ENCODE results near the gene AGTR1. TPM values are rescaled to one million over a fixed set of nuclear protein-coding genes. Genes with fewer than 3 reads are reported as not detected.

AGTR1 gene
- 0.09 TPM in 1 of 2 replicates, not detected in the other for total RNA-seq (ENCODE audit: low replicate concordance)

DNA sequence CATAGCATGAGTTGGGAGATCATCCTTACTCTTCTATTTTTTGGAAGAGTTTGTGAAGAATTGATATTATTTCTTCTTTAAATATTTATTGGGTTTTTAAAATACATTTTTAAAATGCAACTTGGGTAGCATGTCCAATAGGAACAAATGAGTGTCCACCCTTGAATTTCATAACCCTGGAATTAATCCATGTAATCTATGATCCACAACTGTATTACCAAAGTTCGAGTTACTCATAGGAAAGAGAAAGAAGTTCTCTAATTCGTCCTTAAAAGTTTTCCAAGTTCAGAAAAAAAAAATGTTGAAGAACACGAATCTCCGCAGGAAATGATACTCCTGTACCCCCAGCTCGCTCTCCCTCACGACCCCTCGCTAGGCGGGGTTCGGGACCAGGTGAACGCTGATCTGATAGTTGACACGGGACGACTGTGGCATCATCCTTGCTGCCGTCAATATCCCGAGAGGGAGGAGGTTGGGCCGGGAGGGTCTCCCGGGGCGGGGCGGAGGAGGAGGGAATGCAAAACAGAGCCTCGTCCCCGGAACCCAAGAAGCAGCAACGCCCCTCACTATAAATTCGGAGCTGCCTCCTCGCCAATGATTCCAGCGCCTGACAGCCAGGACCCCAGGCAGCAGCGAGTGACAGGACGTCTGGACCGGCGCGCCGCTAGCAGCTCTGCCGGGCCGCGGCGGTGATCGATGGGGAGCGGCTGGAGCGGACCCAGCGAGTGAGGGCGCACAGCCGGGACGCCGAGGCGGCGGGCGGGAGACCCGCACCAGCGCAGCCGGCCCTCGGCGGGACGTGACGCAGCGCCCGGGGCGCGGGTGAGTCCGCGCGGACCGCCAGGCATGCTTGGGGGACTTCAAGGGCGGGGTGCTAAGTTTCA lies at the start of gene AGTR1:
TSS of gene AGTR1 (plus strand) at position 598 of the 884 bp plus-strand sequence. CDS start 43,133 bp downstream, outside the sequence.
- Mint-ChIP-seq H3K9me3 (no peaks in the 10 kb centered on the region), H3K27ac (no peak within 1 kb of the TSS), H3K4me3 (peak within 1 kb of the TSS; percentile 91), H3K36me3 (no peaks in the 10 kb centered on the region), H3K4me1 (peaks cover 6% of the 10 kb centered on the region), H3K27me3 (ENCODE audit: insufficient read depth, low read depth) (peaks cover 14% of the 10 kb centered on the region)
- H2AFZ ChIP-seq (replicated peaks): peak within 1 kb of the TSS; percentile 53
- H3K36me3 ChIP-seq: no peaks in the 10 kb centered on the region
- no peak within 1 kb of the TSS for H3K9ac ChIP-seq
- H3K4me3 ChIP-seq: peak within 1 kb of the TSS; percentile 55
- no peak within 1 kb of the TSS for H3K27ac ChIP-seq
- peaks cover 4% of the 10 kb centered on the region for H4K20me1 ChIP-seq (ENCODE audit: low read depth)
- no peaks in the 10 kb centered on the region for H3K9me3 ChIP-seq (ENCODE audit: low read depth)
- H3K27me3 ChIP-seq: peaks cover 55% of the 10 kb centered on the region
- no peak for TF ChIP-seq EZH2 (IDR thresholded peaks at IDR 0.05)
- peak; percentile 29 for TF ChIP-seq EZH2phosphoT487 (IDR thresholded peaks at IDR 0.05)
- TF ChIP-seq, protein P1, sequence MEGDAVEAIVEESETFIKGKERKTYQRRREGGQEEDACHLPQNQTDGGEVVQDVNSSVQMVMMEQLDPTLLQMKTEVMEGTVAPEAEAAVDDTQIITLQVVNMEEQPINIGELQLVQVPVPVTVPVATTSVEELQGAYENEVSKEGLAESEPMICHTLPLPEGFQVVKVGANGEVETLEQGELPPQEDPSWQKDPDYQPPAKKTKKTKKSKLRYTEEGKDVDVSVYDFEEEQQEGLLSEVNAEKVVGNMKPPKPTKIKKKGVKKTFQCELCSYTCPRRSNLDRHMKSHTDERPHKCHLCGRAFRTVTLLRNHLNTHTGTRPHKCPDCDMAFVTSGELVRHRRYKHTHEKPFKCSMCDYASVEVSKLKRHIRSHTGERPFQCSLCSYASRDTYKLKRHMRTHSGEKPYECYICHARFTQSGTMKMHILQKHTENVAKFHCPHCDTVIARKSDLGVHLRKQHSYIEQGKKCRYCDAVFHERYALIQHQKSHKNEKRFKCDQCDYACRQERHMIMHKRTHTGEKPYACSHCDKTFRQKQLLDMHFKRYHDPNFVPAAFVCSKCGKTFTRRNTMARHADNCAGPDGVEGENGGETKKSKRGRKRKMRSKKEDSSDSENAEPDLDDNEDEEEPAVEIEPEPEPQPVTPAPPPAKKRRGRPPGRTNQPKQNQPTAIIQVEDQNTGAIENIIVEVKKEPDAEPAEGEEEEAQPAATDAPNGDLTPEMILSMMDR (IDR thresholded peaks at IDR 0.05): no peak
- no peaks in the 10 kb centered on the region for H3K4me1 ChIP-seq
- peak; percentile 87 for DNase-seq (ENCODE audit: low spot score)
- H3K79me2 ChIP-seq (ENCODE audit: low read depth): no peaks in the 10 kb centered on the region
- no peaks in the 10 kb centered on the region for H3F3A ChIP-seq (ENCODE audit: low read depth)
- H3K4me2 ChIP-seq: peak within 1 kb of the TSS; percentile 89

DNA sequence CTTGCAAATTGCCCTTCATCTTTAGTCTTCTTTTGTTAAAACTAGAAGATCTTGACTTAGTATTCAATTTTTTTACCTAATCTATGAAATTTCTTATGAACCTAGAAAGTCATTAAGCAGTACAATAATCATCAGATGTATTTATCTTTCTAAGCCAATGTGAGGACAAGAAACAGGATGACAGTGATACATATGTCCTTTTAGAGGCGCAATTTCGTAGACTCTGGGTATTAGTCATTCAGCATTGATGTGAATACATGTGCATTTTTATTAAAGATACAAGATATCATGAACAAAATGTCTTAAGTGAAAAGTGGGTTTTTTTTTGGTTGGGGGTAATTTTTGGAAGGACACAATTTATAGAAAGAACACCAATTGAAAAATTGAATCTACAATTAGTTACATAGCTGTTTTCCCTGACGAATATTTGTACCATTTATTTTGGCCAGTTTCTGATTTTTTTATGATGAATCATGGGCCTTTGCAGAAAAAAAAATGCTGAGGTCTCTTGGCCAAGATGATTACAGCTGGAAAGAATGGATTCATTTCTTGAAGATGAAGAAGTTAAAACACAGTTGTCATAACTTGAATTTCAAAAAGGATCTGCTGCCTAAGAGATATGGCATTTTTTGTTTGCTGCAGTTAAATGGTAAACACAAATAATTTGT lies 48.9 kb upstream of the AGTR1 start:
- no peak overlapping the region for H2AFZ ChIP-seq (replicated peaks)
- H4K20me1 ChIP-seq (ENCODE audit: low read depth): no peaks in the 10 kb centered on the region
- no peak for DNase-seq (ENCODE audit: low spot score)
- no peaks in the 10 kb centered on the region for H3K79me2 ChIP-seq (ENCODE audit: low read depth)
- H3K36me3 ChIP-seq: no peaks in the 10 kb centered on the region
- Mint-ChIP-seq H3K9me3 (no peaks in the 10 kb centered on the region), H3K27me3 (ENCODE audit: insufficient read depth, low read depth) (peaks cover 2% of the 10 kb centered on the region), H3K4me3 (no peak overlapping the region), H3K4me1 (no peaks in the 10 kb centered on the region), H3K36me3 (no peaks in the 10 kb centered on the region), H3K27ac (no peak overlapping the region)
- no peaks in the 10 kb centered on the region for H3K27me3 ChIP-seq
- H3K4me2 ChIP-seq: no peak overlapping the region
- H3K4me1 ChIP-seq: no peaks in the 10 kb centered on the region
- no peaks in the 10 kb centered on the region for H3F3A ChIP-seq (ENCODE audit: low read depth)
- no peak overlapping the region for H3K4me3 ChIP-seq
- H3K9ac ChIP-seq: no peak overlapping the region
- H3K9me3 ChIP-seq (ENCODE audit: low read depth): no peaks in the 10 kb centered on the region
- TF ChIP-seq, protein P1 (IDR thresholded peaks at IDR 0.05): no peak
- no peak overlapping the region for H3K27ac ChIP-seq

DNA sequence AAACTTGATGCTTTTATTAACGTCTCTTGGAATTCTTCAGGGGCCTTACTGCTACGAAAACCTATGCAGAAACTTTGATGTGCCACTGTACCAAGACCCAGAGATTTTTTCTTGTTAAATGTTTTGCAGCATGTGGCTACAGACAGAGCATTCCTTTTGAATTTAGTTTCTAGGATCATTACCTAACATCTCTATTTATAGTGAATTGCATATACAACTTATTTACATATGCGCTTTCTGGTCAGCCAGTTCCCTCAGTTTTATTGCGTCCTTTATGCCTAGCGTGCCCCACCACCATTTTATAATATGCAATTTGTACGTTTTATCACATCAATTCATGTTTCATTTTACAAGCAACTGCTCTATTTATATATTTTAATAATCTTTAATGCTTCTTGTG lies 46.2 kb upstream of the AGTR1 start:
- no peak overlapping the region for H2AFZ ChIP-seq (replicated peaks)
- Mint-ChIP-seq H3K4me1 (no peaks in the 10 kb centered on the region), H3K4me3 (no peak overlapping the region), H3K27me3 (ENCODE audit: insufficient read depth, low read depth) (peaks cover 6% of the 10 kb centered on the region), H3K36me3 (no peaks in the 10 kb centered on the region), H3K9me3 (no peaks in the 10 kb centered on the region), H3K27ac (no peak overlapping the region)
- H3K4me3 ChIP-seq: no peak overlapping the region
- no peak overlapping the region for H3K27ac ChIP-seq
- no peak overlapping the region for H3K9ac ChIP-seq
- H3K79me2 ChIP-seq (ENCODE audit: low read depth): no peaks in the 10 kb centered on the region
- no peaks in the 10 kb centered on the region for H3K36me3 ChIP-seq
- H3K4me1 ChIP-seq: no peaks in the 10 kb centered on the region
- no peaks in the 10 kb centered on the region for H4K20me1 ChIP-seq (ENCODE audit: low read depth)
- H3F3A ChIP-seq (ENCODE audit: low read depth): no peaks in the 10 kb centered on the region
- TF ChIP-seq, protein P1 (IDR thresholded peaks at IDR 0.05): no peak
- TF ChIP-seq EZH2 (IDR thresholded peaks at IDR 0.05) (no peak), EZH2phosphoT487 (IDR thresholded peaks at IDR 0.05) (no peak)
- no peaks in the 10 kb centered on the region for H3K27me3 ChIP-seq
- no peak for DNase-seq (ENCODE audit: low spot score)
- H3K4me2 ChIP-seq: no peak overlapping the region
- peaks cover 5% of the 10 kb centered on the region for H3K9me3 ChIP-seq (ENCODE audit: low read depth)

Measured in neural progenitor cell (in vitro differentiated cells).